Measurements from ENCODE around the gene ALG12. TPM values are rescaled to one million over a fixed set of nuclear protein-coding genes. Genes with fewer than 3 reads are reported as not detected.

Gene ALG12
- total RNA-seq, 1 donor from 2014 or later: 30.0 TPM

DNA sequence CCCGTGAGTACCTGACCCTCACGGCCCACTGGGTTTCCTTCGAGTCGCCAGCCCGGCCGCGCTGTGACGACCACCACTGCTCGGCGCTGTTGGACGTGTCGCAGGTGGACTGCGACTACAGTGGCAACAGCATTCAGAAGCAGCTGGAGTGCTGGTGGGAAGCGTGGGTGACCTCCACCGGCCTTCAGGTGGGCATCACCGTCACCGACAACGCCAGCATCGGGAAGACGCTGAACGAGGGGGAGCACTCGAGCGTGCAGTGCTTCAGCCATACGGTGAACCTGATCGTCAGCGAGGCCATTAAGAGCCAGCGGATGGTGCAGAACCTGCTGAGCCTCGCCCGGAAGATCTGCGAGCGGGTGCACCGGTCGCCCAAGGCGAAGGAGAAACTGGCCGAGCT lies 32.4 kb downstream of the ALG12 start:
- H3K36me3 Mint-ChIP-seq: peaks cover 73% of the 10 kb centered on the region
- no peak overlapping the region for H3K4me3 Mint-ChIP-seq

DNA sequence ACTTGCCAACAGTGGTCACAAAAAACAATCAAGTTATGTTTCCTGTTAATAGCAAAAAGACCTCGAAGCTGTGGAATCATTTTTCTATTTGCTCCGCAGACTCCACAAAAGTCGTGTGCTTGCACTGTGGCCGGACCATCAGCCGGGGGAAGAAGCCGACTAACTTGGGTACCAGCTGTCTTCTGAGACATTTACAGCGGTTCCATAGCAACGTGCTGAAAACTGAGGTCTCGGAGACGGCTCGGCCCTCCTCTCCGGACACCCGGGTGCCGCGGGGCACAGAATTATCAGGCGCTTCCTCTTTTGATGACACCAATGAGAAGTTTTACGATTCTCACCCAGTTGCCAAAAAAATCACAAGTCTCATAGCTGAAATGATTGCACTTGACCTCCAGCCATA lies 33.0 kb downstream of the ALG12 start:
- Mint-ChIP-seq H3K9me3 (peaks cover 6% of the 10 kb centered on the region), H3K4me1 (ENCODE audit: unreplicated experiment) (no peaks in the 10 kb centered on the region), H3K36me3 (peaks cover 71% of the 10 kb centered on the region), H3K4me3 (no peak overlapping the region), H3K27ac (no peak overlapping the region), H3K27me3 (no peaks in the 10 kb centered on the region)
- TF ChIP-seq, protein P1, sequence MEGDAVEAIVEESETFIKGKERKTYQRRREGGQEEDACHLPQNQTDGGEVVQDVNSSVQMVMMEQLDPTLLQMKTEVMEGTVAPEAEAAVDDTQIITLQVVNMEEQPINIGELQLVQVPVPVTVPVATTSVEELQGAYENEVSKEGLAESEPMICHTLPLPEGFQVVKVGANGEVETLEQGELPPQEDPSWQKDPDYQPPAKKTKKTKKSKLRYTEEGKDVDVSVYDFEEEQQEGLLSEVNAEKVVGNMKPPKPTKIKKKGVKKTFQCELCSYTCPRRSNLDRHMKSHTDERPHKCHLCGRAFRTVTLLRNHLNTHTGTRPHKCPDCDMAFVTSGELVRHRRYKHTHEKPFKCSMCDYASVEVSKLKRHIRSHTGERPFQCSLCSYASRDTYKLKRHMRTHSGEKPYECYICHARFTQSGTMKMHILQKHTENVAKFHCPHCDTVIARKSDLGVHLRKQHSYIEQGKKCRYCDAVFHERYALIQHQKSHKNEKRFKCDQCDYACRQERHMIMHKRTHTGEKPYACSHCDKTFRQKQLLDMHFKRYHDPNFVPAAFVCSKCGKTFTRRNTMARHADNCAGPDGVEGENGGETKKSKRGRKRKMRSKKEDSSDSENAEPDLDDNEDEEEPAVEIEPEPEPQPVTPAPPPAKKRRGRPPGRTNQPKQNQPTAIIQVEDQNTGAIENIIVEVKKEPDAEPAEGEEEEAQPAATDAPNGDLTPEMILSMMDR (conservative IDR thresholded peaks at IDR 0.05): no peak
- DNase-seq (ENCODE audit: extremely low spot score, unreplicated experiment): no peak

More for the DNA sequence above, 32.4 kb downstream of the ALG12 start:
- Mint-ChIP-seq H3K27ac (no peak overlapping the region), H3K9me3 (peaks cover 6% of the 10 kb centered on the region), H3K4me1 (ENCODE audit: unreplicated experiment) (no peaks in the 10 kb centered on the region), H3K27me3 (no peaks in the 10 kb centered on the region)
- TF ChIP-seq, protein P1 (conservative IDR thresholded peaks at IDR 0.05): no peak
- no peak for DNase-seq (ENCODE audit: extremely low spot score, unreplicated experiment)

DNA sequence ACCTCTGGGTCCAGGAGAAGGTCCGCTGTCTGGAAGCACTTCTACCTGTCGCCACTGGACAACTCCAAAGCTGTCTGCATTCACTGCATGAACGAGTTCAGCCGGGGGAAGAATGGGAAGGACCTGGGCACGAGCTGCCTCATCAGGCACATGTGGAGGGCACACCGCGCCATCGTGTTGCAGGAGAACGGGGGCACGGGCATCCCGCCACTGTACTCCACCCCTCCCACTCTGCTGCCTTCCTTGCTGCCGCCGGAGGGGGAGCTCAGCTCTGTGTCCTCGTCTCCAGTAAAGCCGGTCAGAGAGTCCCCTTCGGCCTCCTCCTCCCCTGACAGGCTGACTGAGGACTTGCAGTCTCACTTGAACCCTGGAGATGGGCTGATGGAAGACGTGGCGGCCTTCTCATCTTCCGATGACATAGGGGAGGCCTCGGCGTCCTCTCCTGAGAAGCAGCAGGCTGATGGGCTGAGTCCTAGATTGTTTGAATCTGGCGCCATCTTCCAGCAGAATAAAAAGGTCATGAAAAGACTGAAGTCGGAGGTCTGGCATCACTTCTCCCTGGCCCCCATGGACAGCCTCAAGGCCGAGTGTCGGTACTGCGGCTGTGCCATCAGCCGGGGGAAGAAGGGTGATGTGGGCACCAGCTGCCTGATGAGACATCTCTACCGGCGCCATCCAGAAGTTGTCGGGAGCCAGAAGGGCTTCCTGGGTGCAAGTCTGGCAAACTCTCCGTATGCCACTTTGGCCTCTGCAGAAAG lies 33.6 kb downstream of the ALG12 start:
- H3K4me1 Mint-ChIP-seq (ENCODE audit: unreplicated experiment): no peaks in the 10 kb centered on the region
- no peak for DNase-seq (ENCODE audit: extremely low spot score, unreplicated experiment)
- no peak overlapping the region for H3K27ac Mint-ChIP-seq
- no peaks in the 10 kb centered on the region for H3K27me3 Mint-ChIP-seq
- H3K9me3 Mint-ChIP-seq: peaks cover 6% of the 10 kb centered on the region
- TF ChIP-seq, protein P1 (conservative IDR thresholded peaks at IDR 0.05): no peak
- no peak overlapping the region for H3K4me3 Mint-ChIP-seq
- H3K36me3 Mint-ChIP-seq: peaks cover 70% of the 10 kb centered on the region

DNA sequence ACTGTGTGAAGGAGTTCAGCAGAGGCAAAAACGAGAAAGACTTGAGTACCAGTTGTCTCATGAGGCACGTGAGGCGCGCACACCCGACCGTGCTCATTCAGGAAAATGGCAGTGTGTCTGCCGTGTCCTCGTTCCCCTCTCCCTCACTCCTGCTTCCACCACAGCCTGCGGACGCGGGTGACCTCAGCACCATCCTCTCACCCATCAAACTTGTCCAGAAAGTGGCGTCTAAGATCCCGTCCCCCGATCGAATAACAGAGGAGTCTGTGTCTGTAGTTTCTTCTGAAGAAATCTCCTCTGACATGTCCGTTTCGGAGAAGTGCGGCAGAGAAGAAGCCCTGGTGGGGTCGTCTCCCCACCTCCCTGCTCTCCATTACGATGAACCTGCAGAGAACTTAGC lies 34.2 kb downstream of the ALG12 start:
- peaks cover 64% of the 10 kb centered on the region for H3K36me3 Mint-ChIP-seq
- H3K27me3 Mint-ChIP-seq: no peaks in the 10 kb centered on the region
- no peak for DNase-seq (ENCODE audit: extremely low spot score, unreplicated experiment)
- no peak overlapping the region for H3K27ac Mint-ChIP-seq
- TF ChIP-seq, protein P1 (conservative IDR thresholded peaks at IDR 0.05): no peak
- no peak overlapping the region for H3K4me3 Mint-ChIP-seq
- H3K9me3 Mint-ChIP-seq: peaks cover 6% of the 10 kb centered on the region
- no peaks in the 10 kb centered on the region for H3K4me1 Mint-ChIP-seq (ENCODE audit: unreplicated experiment)

DNA sequence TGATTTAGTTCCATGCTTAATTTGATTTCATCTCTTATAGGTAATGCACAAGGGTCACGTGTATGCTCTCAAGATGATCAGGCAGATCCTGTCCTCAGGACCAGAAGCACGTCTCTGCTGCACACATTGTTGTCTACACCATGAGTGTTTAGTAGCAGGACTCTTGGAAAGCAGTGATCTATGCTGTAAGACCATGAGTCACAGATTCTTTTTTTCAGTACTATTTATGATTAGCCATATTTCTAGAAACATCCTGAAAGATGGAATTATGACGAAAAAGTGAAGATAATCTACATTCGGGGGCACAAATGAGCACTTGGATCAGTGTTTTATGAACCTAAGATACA lies 35.0 kb downstream of the ALG12 start:
- TF ChIP-seq, protein P1 (conservative IDR thresholded peaks at IDR 0.05): no peak
- H3K36me3 Mint-ChIP-seq: peaks cover 61% of the 10 kb centered on the region
- H3K9me3 Mint-ChIP-seq: peaks cover 6% of the 10 kb centered on the region
- no peak overlapping the region for H3K4me3 Mint-ChIP-seq
- H3K27ac Mint-ChIP-seq: no peak overlapping the region
- no peaks in the 10 kb centered on the region for H3K4me1 Mint-ChIP-seq (ENCODE audit: unreplicated experiment)
- H3K27me3 Mint-ChIP-seq: no peaks in the 10 kb centered on the region
- DNase-seq (ENCODE audit: extremely low spot score, unreplicated experiment): no peak
